ENCODE results near the gene RPS6KA2.

DNA sequence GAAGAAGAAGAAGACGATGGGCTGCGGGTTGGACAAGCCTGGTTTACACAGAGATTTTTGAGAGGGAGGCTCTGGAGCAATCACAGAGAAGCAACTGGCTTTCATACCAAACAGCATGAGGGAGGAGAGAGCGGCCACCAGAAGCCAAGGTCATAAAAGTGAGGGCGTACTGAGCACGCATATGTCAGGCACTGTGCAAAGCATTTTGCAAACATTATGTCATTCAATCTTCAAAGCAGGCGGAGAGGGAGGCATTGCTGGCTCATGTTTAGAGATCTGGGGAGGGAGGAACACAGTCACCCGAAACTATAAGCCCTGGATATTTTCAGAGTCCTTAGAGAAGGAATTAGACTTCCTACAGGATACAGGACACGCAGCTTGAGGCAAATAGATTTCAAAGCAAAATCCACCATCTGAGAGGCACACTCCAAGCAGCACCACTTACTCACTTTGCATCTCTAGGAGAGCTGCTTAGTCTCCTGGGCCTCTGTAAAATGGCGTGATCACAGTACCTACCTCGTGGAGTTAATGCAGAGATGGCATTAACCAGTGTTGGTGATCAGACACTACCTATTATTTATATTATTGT lies 65.2 kb downstream of the RPS6KA2 start:
- TF ChIP-seq, protein P1, sequence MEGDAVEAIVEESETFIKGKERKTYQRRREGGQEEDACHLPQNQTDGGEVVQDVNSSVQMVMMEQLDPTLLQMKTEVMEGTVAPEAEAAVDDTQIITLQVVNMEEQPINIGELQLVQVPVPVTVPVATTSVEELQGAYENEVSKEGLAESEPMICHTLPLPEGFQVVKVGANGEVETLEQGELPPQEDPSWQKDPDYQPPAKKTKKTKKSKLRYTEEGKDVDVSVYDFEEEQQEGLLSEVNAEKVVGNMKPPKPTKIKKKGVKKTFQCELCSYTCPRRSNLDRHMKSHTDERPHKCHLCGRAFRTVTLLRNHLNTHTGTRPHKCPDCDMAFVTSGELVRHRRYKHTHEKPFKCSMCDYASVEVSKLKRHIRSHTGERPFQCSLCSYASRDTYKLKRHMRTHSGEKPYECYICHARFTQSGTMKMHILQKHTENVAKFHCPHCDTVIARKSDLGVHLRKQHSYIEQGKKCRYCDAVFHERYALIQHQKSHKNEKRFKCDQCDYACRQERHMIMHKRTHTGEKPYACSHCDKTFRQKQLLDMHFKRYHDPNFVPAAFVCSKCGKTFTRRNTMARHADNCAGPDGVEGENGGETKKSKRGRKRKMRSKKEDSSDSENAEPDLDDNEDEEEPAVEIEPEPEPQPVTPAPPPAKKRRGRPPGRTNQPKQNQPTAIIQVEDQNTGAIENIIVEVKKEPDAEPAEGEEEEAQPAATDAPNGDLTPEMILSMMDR (IDR thresholded peaks at IDR 0.05; ENCODE audit: extremely low read depth in 1 of 2, insufficient read depth in 1 of 2, low read depth in 1 of 2, low read length in 2 of 2), result no peak
- TF ChIP-seq POLR2A (IDR thresholded peaks at IDR 0.05; ENCODE audit: low read depth, low read length), result no peak
- no peak for TF ChIP-seq MYC (IDR thresholded peaks at IDR 0.05; ENCODE audit: low read depth, low read length)
- TF ChIP-seq GATA2 (IDR thresholded peaks at IDR 0.05; ENCODE audit: insufficient read depth, insufficient read length, low read depth, low read length), result no peak
- TF ChIP-seq POLR2AphosphoS5 (IDR thresholded peaks at IDR 0.05; ENCODE audit: insufficient read depth, low read depth, low read length), result no peak
- no peak for TF ChIP-seq MAX (IDR thresholded peaks at IDR 0.05; ENCODE audit: insufficient read depth, insufficient read length)
- TF ChIP-seq EZH2 (IDR thresholded peaks at IDR 0.05; ENCODE audit: borderline replicate concordance, low read depth, low read length, severe bottlenecking), result no peak
- no peak for TF ChIP-seq JUN (IDR thresholded peaks at IDR 0.05; ENCODE audit: borderline replicate concordance, insufficient read depth, insufficient read length, low read depth)

Data from endothelial cell of umbilical vein (primary cell).